Stimulated activated CD8-positive, alpha-beta memory T cell treated with anti-CD3 and anti-CD28 coated beads, Interleukin-12 subunit alpha, Interleukin-12 subunit beta, amount 100 ng/mL, for 1 hour (primary cell): ENCODE measurements around the gene C1QB.
"Not testable (repeated sequence)": the region's sequence is repeated elsewhere in the genome, so short reads cannot be mapped to it uniquely, and the experiment has no call there.

Experiments used
- DNase-seq: peaks from one replicate; pipeline ENCODE4 v3.0.0-alpha.2; 2020; ENCODE audit warnings: low read depth

C1QB gene

GRCh38 chr1:22697980-22698379 lies 44.9 kb downstream of the C1QB start:
- no peak for DNase-seq

- no peak for DNase-seq
These were observed 46.9 kb downstream of the C1QB start for GRCh38 chr1:22699681-22700520.

- DNase-seq: no peak
These were observed 49.5 kb downstream of the C1QB start for GRCh38 chr1:22702296-22703085.

GRCh38 chr1:22704440-22705067 lies 51.5 kb downstream of the C1QB start:
- DNase-seq: peak; percentile 55

- DNase-seq: no peak
These were observed 52.5 kb downstream of the C1QB start for GRCh38 chr1:22705586-22705985.

GRCh38 chr1:22706100-22706499 lies 53.1 kb downstream of the C1QB start:
- DNase-seq: not testable (repeated sequence)

- no peak for DNase-seq
These were observed 55.7 kb downstream of the C1QB start for GRCh38 chr1:22708777-22709176.

GRCh38 chr1:22709227-22709626 lies 56.2 kb downstream of the C1QB start:
- no peak for DNase-seq

GRCh38 chr1:22709891-22710700 lies 57.1 kb downstream of the C1QB start:
- DNase-seq: no peak

GRCh38 chr1:22710701-22711049 lies 57.6 kb downstream of the C1QB start, which contains the start of gene EPHB2:
TSS of gene EPHB2 (plus strand) at chr1:22710839. CDS start at chr1:22710983, 144 bp downstream.
- no peak for DNase-seq

- DNase-seq: no peak
These were observed 58.0 kb downstream of the C1QB start for GRCh38 chr1:22711071-22711470.
